Liver (tissue), 9 donors: ENCODE results near the gene OASL. TPM values are rescaled to one million over a fixed set of nuclear protein-coding genes. Genes with fewer than 3 reads are reported as not detected.

ENCODE experiments used
- DNase-seq: peaks from one replicate; pipeline ENCODE4 v3.0.0-alpha.2; 2017; ENCODE audit warnings: low spot score
- H3K27ac ChIP-seq, 2 donors: one replicate each; pipeline ENCODE4 v1.7.0; 2013; ENCODE audit warnings: inconsistent platforms in 2 of 2, low read length in 2 of 2, control low read depth in 1 of 2, low read depth in 1 of 2, mild to moderate bottlenecking in 1 of 2
- H3K27me3 ChIP-seq, 4 donors: one replicate each; pipeline versions ENCODE4 v1.6.1 to v1.7.0; 2013; ENCODE audit warnings: low read length in 3 of 4, inconsistent platforms in 1 of 4, mild to moderate bottlenecking in 1 of 4, moderate library complexity in 1 of 4; ENCODE audit not compliant: control insufficient read depth in 4 of 4, insufficient read depth in 4 of 4
- H3K36me3 ChIP-seq, 4 donors: one replicate each; pipeline versions ENCODE4 v1.6.1 to v1.7.0; 2013; ENCODE audit warnings: low read length in 3 of 4, mild to moderate bottlenecking in 3 of 4, low read depth in 1 of 4, moderate library complexity in 1 of 4; ENCODE audit not compliant: control insufficient read depth in 4 of 4, insufficient read depth in 3 of 4
- H3K4me1 ChIP-seq, 4 donors: one replicate each; pipeline versions ENCODE4 v1.6.1 to v1.7.0; 2013; ENCODE audit warnings: low read length in 3 of 4, mild to moderate bottlenecking in 3 of 4, moderate library complexity in 1 of 4; ENCODE audit not compliant: control insufficient read depth in 4 of 4, insufficient read depth in 4 of 4
- H3K4me3 ChIP-seq, 3 donors: one replicate each; pipeline versions ENCODE4 v1.6.1 to v1.7.0; 2013; ENCODE audit warnings: low read length in 3 of 3, control low read depth in 1 of 3, low read depth in 1 of 3, mild to moderate bottlenecking in 1 of 3
- H3K9ac ChIP-seq, 2 donors: one replicate each; pipeline ENCODE4 v1.7.0; 2013; ENCODE audit warnings: low read length in 2 of 2, mild to moderate bottlenecking in 2 of 2, moderate library complexity in 2 of 2, control low read depth in 1 of 2, low read depth in 1 of 2
- H3K9me3 ChIP-seq, 4 donors: one replicate each; pipeline versions ENCODE4 v1.6.1 to v1.7.0; 2013; ENCODE audit warnings: low read length in 3 of 4; ENCODE audit not compliant: control insufficient read depth in 4 of 4
- CTCF ChIP-seq: fragments of 150-350 bp; IDR thresholded peaks from 2 replicates; pipeline ENCODE4 v1.5.1; 2017; ENCODE audit warnings: improper control_type of control experiment, low read depth, low read length; ENCODE audit not compliant: missing input control
- EGR1 ChIP-seq, 2 donors: IDR thresholded peaks; 2 replicates each; pipeline ENCODE4 v1.6.1; 2016 to 2018; ENCODE audit warnings: antibody characterized with exemption in 2 of 2, low read depth in 2 of 2
- FOXA1 ChIP-seq: IDR thresholded peaks from 2 replicates; pipeline ENCODE4 v1.6.1; 2016; ENCODE audit warnings: antibody characterized with exemption
- FOXA2 ChIP-seq: IDR thresholded peaks from 2 replicates; pipeline ENCODE4 v1.6.1; 2016; ENCODE audit warnings: antibody characterized with exemption
- GABPA ChIP-seq, 2 donors: IDR thresholded peaks in 1 of 2; conservative IDR thresholded peaks in 1 of 2; 2 replicates each; pipeline ENCODE4 v1.6.1; 2016; ENCODE audit warnings: antibody characterized with exemption in 2 of 2, mild to moderate bottlenecking in 1 of 2, moderate library complexity in 1 of 2
- HNF4A ChIP-seq, 2 donors: conservative IDR thresholded peaks; 2 replicates each; pipeline ENCODE4 v1.6.1; 2016; ENCODE audit warnings: antibody characterized with exemption in 2 of 2, mild to moderate bottlenecking in 2 of 2
- HNF4G ChIP-seq: IDR thresholded peaks from 2 replicates; pipeline ENCODE4 v1.6.1; 2016; ENCODE audit warnings: antibody characterized with exemption
- JUND ChIP-seq, 2 donors: IDR thresholded peaks; 2 replicates each; pipeline ENCODE4 v1.6.1; 2016; ENCODE audit warnings: antibody characterized with exemption in 2 of 2
- RAD21 ChIP-seq, 2 donors: IDR thresholded peaks; 2 replicates each; pipeline ENCODE4 v1.6.1; 2016; ENCODE audit warnings: antibody characterized with exemption in 2 of 2, mild to moderate bottlenecking in 2 of 2
- RXRA ChIP-seq, 2 donors: IDR thresholded peaks; 2 replicates each; pipeline ENCODE4 v1.6.1; 2017 to 2018; ENCODE audit warnings: antibody characterized with exemption in 2 of 2, mild to moderate bottlenecking in 1 of 2
- SP1 ChIP-seq: IDR thresholded peaks from 2 replicates; pipeline ENCODE4 v1.6.1; 2018; ENCODE audit warnings: antibody characterized with exemption, mild to moderate bottlenecking
- TAF1 ChIP-seq: conservative IDR thresholded peaks from 2 replicates; pipeline ENCODE4 v1.6.1; 2016; ENCODE audit warnings: antibody characterized with exemption, mild to moderate bottlenecking
- YY1 ChIP-seq: IDR thresholded peaks from 2 replicates; pipeline ENCODE4 v1.6.1; 2016; ENCODE audit warnings: antibody characterized with exemption, mild to moderate bottlenecking
- ZBTB33 ChIP-seq: IDR thresholded peaks from 2 replicates; pipeline ENCODE4 v1.6.1; 2016; ENCODE audit warnings: antibody characterized with exemption
- WGBS: extraction: QIAGEN DNeasy Blood & Tissue Kit; methylation state at CpG from one replicate; pipeline ENCODE4 v1.1.7; 2013; 5-methylcytosine and 5-hydroxymethylcytosine counted together
- polyA plus RNA-seq, 2 donors: library from polyadenylated mRNA; stranded (reverse) in 1 of 2; unstranded in 1 of 2; fragments of 200-250 nt in 1 of 2; fragments of >200 nt in 1 of 2; fragmentation: Nextera tagmentation in 1 of 2; extraction: Ambion mirVana in 1 of 2; gene quantifications; one replicate each; pipeline versions ENCODE4 v1.2.1 to v1.2.3, GENCODE V29; 2013 to 2015
- total RNA-seq, 2 donors: library from RNA; depleted of rRNA; stranded (reverse); fragments of >200 nt; gene quantifications; one replicate each; pipeline ENCODE4 v1.2.3, GENCODE V29; 2014
- TF ChIP-seq, protein P1 (sequence below): IDR thresholded peaks from 2 replicates; pipeline ENCODE4 v1.6.1; 2016; ENCODE audit warnings: antibody characterized with exemption, mild to moderate bottlenecking
- TF ChIP-seq, protein P2 (sequence below): IDR thresholded peaks from 2 replicates; pipeline ENCODE4 v1.6.1; 2016; ENCODE audit warnings: antibody characterized with exemption
- TF ChIP-seq, protein P3 (sequence below): IDR thresholded peaks from 2 replicates; pipeline ENCODE4 v1.6.1; 2016; ENCODE audit warnings: antibody characterized with exemption
- donor health status: healthy.
- donor health status: healthy.
- donor health status: healthy.
- donor health status: healthy.
- donor health status: healthy.

OASL gene
- total and polyA plus RNA-seq, 4 donors: 0.89 to 4.5 (median 3.1) TPM

DNA sequence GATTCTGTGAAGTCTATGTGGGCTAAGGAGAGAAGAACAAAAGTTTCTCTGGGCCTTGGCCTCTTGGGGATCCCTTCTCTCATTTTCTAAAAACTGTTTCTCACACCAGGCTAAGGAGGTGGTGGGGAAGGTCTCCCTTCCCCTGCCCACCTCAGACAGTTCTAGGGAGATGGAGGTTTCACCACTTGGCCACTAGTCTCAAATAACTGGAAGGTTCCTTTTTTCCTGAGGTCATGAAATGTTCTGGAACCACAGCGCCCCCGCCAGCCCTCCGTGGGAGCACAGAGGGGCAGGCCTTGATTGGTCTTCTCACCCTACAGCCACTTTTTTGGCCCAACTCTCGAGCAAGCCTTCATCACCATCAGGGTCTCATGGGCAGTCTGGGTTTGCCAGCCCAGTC, 35.4 kb downstream of the OASL start:
- H3K36me3 ChIP-seq: peaks cover 2 to 29% (median 13%) of the 10 kb centered on the region in 4 donors
- no peak overlapping the region for H3K27ac ChIP-seq
- no peaks in the 10 kb centered on the region for H3K27me3 ChIP-seq
- no peak for TF ChIP-seq FOXA2
- TF ChIP-seq GABPA (IDR thresholded peaks at IDR 0.05 in 1 of 2, conservative IDR thresholded peaks at IDR 0.05 in 1 of 2): no peak
- no peak for TF ChIP-seq EGR1 (IDR thresholded peaks at IDR 0.05; ENCODE audit: low read depth in 2 of 2)
- TF ChIP-seq RXRA (IDR thresholded peaks at IDR 0.05): no peak
- TF ChIP-seq ZBTB33: no peak
- TF ChIP-seq, protein P1, sequence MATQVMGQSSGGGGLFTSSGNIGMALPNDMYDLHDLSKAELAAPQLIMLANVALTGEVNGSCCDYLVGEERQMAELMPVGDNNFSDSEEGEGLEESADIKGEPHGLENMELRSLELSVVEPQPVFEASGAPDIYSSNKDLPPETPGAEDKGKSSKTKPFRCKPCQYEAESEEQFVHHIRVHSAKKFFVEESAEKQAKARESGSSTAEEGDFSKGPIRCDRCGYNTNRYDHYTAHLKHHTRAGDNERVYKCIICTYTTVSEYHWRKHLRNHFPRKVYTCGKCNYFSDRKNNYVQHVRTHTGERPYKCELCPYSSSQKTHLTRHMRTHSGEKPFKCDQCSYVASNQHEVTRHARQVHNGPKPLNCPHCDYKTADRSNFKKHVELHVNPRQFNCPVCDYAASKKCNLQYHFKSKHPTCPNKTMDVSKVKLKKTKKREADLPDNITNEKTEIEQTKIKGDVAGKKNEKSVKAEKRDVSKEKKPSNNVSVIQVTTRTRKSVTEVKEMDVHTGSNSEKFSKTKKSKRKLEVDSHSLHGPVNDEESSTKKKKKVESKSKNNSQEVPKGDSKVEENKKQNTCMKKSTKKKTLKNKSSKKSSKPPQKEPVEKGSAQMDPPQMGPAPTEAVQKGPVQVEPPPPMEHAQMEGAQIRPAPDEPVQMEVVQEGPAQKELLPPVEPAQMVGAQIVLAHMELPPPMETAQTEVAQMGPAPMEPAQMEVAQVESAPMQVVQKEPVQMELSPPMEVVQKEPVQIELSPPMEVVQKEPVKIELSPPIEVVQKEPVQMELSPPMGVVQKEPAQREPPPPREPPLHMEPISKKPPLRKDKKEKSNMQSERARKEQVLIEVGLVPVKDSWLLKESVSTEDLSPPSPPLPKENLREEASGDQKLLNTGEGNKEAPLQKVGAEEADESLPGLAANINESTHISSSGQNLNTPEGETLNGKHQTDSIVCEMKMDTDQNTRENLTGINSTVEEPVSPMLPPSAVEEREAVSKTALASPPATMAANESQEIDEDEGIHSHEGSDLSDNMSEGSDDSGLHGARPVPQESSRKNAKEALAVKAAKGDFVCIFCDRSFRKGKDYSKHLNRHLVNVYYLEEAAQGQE: no peak
- TF ChIP-seq, protein P2, sequence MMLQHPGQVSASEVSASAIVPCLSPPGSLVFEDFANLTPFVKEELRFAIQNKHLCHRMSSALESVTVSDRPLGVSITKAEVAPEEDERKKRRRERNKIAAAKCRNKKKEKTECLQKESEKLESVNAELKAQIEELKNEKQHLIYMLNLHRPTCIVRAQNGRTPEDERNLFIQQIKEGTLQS: no peak
- no peak for TF ChIP-seq TAF1
- TF ChIP-seq, protein P3, sequence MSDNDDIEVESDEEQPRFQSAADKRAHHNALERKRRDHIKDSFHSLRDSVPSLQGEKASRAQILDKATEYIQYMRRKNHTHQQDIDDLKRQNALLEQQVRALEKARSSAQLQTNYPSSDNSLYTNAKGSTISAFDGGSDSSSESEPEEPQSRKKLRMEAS: no peak
- TF ChIP-seq RAD21 (IDR thresholded peaks at IDR 0.05): peak in 1 of 2 donors; percentile 59
- peak; percentile 16 for TF ChIP-seq CTCF
- no peak for TF ChIP-seq SP1
- no peak for TF ChIP-seq YY1
- no peak for TF ChIP-seq HNF4A (conservative IDR thresholded peaks at IDR 0.05)
- no peak overlapping the region for H3K9ac ChIP-seq
- H3K4me1 ChIP-seq: peaks cover 1 to 16% (median 10%) of the 10 kb centered on the region in 4 donors
- H3K9me3 ChIP-seq: no peaks in the 10 kb centered on the region
- H3K4me3 ChIP-seq: no peak overlapping the region
- WGBS: 78% methylated on average over 4 of the region's 4 CpGs
- DNase-seq: no peak

GRCh38 chr12:121001841-121002483, 37.1 kb downstream of the OASL start:
- H3K36me3 ChIP-seq: peaks cover 2 to 31% (median 13%) of the 10 kb centered on the region in 4 donors
- no peak overlapping the region for H3K27ac ChIP-seq
- no peak for DNase-seq
- H3K9ac ChIP-seq: no peak overlapping the region
- peaks cover 1 to 25% (median 13%) of the 10 kb centered on the region in 4 donors for H3K4me1 ChIP-seq
- H3K27me3 ChIP-seq: no peaks in the 10 kb centered on the region
- H3K4me3 ChIP-seq: no peak overlapping the region
- 91% methylated on average over 16 of the region's 16 CpGs for WGBS
- H3K9me3 ChIP-seq: no peaks in the 10 kb centered on the region
- TF ChIP-seq EGR1 (IDR thresholded peaks at IDR 0.05; ENCODE audit: low read depth in 2 of 2): no peak
- TF ChIP-seq HNF4G: no peak
- TF ChIP-seq ZBTB33: no peak
- TF ChIP-seq TAF1: no peak
- TF ChIP-seq, protein P1: no peak
- no peak for TF ChIP-seq SP1
- TF ChIP-seq GABPA (IDR thresholded peaks at IDR 0.05 in 1 of 2, conservative IDR thresholded peaks at IDR 0.05 in 1 of 2): no peak
- TF ChIP-seq FOXA1: no peak
- TF ChIP-seq HNF4A (conservative IDR thresholded peaks at IDR 0.05): no peak
- TF ChIP-seq JUND (IDR thresholded peaks at IDR 0.05): no peak
- TF ChIP-seq FOXA2: no peak
- no peak for TF ChIP-seq RXRA (IDR thresholded peaks at IDR 0.05)
